GM19468 (cell line): ENCODE data around the gene FBXO39.
"Not testable (repeated sequence)": the region's sequence is repeated elsewhere in the genome, so short reads cannot be mapped to it uniquely, and the experiment has no call there.

Experiments
- ATAC-seq: cut with Tn5 transposase; IDR thresholded peaks from one replicate; pipeline ENCODE4 v1.9.1; 2021; ENCODE audit warnings: mild to moderate bottlenecking, moderate library complexity, moderate number of reproducible peaks; ENCODE audit not compliant: unreplicated experiment; ENCODE audit errors: extremely low read depth

The FBXO39 gene

DNA sequence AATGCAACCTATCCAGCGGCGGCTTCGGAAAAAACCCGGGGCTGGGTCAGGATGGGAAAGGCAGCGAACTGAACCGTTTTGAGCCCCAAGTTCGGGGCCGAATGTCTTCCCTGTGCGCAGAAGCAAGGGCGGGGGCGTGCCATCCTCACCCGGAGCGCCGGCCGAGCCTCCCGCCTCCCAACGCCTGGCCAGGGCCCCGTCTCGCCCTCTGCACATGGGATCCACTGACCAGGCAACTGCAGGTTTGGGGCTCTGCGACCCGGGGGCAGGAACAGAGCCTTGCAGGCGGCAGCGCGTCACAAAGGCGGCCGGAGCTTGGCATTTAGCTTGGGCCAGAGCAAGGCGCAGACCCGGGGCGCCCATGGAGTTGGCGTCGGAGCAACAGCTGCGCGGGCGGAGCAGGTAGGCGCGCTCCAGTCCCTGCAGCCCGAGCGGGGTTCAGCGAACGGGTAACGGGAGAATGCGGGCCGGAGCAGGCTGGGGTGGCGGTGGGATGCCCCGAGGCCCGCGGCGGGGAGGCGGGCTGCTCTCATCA is at the start of gene FBXO39:
TSS of gene FBXO39 (plus strand) at position 345 of the 535 bp plus-strand sequence. CDS start 3,654 bp downstream, outside the sequence.
- no peak for ATAC-seq

DNA sequence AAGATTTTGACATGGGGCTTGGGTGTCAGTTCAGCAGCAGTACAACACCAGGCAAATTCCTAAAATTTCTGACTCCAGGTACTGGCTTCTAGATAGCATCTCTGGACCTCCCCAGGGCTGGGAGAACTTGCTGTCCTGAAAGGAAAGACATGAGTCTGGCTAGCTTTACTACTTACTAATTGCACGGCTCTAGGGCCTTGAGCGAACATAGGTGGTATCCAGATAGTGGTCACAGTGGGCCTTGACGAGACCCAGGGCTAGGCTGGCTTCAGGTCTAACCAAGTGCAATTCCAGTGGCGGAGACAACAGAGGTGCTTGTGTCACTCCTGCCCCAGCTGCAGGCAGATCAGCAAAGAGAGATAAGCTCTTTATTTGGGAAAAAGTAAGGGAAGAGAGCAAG is 46.5 kb upstream of the FBXO39 start:
- ATAC-seq: no peak

DNA sequence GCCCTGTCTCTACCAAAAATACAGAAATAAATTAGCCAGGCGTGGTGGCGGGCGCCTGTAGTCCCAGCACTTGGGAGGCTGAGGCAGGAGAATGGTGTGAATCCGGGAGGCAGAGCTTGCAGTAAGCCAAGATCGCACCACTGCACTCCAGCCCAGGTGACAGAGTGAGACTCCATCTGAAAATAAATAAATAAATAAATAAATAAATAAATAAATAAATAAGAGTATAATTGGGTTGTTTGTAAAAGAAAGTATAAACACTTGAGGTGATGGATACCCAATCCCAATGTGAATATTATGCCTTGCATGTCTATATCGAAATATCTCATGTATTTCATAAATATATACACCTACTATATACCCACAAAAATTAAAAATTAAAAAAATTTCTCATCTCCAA is 29.4 kb upstream of the FBXO39 start:
- ATAC-seq: not testable (repeated sequence)

DNA sequence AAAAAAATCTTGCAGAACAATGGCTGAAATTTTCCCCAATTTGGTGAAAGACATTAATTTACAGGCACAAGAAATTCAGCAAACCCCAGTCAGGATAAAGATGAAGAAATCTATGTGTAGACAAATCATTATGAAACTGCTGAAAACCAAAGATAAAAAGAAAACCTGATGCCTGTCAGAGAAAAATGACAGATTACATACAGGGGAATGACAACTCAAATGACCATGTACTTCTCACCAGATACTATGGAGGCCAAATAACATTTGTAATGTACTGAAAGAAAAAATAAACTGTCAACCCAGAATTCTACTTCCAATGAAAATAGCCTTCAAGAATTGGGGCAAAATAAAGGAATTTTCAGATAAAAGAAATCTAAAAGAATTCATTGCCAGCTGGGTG is 27.4 kb upstream of the FBXO39 start:
- no peak for ATAC-seq

DNA sequence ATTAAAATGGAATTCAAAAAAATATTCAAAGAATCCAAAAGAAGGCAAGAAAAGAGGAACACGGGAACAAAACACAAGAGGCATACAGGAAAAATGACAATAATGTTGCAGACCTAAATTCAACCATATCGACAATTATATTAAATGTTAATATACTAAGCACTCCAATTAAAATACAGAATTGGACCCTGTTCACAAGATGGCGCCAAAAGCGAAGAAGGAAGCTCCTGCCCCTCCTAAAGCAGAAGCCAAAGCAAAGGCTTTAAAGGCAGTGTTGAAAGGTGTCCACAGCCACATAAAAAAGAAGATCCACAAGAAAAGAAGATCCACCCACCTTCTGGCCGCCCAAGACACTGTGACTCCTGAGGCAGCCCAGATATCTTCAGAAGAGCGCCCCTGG is 26.5 kb upstream of the FBXO39 start:
- ATAC-seq: no peak

DNA sequence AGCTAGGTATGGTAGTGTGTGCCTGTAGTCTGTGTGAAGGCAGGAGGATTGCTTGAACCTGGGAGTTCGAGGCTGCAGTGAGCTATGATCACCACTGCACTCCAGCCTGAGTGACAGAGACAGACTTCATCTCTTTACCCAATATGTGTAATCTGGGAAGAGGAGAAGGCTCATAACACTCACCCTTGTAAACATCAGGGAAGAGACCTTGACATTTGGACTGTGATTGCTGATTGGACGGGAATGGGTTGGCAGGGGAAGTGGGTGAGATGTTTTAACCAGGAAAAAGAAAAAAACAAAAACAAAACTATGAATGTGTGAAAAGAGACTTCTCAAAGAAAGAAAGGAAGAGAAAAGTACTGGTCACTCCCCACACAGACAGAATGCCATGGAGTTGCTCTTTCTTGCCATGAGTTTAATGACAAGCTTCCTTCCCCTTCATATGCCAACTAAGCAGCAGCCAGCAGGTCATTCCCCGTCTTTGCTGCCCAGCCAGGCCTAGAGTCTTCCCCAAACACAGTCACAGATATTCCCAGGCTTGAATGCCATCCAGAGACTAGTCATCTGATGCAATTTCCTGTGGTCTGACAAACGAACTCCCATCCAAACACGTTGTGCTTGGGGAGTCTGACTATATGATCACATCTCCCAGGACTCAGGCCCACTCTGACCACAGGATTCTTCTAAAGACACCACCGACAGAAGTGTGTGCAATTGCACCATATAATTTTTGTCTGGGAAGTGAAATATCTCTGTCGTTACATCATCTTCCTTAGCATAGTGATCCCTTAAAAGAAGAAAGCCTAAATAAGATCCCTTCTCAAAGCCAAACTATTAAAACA is 23.7 kb upstream of the FBXO39 start:
- ATAC-seq: no peak

DNA sequence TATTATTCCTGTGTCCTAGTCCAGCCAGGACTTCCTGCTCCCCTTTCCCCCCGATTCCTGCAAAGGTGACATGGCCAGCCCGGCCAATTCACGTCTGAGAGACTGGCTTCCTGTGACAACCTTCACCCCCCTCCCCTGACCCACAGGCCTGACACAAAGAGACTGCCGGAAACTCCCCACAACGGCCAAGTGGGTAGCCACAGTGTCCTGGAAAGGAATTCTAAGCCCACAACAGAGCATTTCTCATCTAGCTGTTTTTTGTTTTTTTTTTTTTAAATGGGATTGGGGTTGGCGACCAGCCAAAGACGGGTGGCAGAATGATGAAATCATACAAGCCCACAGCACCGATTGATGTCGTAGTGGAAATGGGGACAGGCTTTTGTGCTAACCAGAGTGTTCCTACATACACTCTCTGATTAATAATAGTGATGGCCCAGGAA is 23.0 kb upstream of the FBXO39 start:
- no peak for ATAC-seq

DNA sequence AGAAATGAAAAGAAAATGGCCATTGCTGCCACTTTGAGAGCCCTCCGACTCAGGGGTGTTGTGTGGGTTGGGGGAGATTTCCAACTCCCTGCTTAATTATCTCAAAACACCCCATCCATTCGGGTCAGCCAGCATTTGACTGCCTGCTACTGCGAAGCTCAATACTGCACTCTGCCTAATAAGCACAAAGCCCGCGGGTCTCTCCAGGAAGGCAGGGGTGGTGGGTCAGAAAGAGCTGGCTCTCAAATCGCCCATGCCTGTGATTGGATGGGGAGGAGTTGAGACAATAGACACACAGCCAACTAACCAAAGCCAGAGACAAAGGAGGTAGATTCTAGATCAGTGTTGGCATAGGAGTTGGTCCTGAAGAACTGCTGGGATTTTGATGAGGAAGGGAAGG is 22.5 kb upstream of the FBXO39 start:
- ATAC-seq: no peak

DNA sequence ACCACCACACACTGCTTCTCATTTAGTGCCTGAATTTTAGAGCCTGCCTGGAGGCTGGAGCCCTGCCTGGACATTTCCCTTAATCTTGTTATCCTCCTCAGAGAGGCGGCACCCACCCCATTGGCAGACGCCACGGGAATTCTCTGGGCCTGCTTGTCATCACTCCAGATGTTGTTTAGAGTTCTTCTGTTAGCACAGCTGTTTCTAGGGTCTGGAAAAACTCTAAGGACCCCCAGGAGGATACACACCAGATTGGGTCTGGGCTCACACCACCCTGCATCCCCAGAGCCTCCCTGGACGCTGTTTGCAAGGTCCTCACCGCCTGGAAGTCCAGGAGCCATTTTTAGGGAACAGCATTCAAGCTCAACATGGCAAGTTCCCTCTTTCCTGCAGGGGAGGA is 20.7 kb upstream of the FBXO39 start:
- ATAC-seq: no peak

DNA sequence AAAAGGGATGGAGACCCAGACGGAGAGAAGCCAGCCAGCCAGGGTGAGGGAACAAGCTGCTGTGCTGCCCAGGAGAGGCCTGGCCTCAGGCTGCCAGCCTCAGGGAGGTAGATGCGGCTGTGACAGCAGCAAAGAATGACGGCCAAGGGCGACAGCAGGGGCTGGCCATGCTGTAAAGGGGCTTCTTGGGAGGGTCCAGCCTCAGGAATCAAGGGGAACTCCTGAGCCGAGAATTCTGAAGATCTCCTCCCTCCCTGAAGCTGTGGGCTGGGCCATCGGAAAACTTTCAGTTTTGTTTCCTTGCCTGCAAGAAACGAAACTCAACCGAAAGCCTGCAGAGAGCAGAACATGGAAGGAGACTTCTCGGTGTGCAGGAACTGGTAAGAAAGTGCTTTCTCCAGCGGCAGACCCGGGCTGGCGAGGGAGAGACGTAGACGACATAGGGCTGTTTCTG is 20.3 kb upstream of the FBXO39 start, which contains the start of gene XAF1:
TSS of gene XAF1 (plus strand) at position 316 of the 454 bp plus-strand sequence. CDS start at position 349, 33 bp downstream.
- ATAC-seq: peak; percentile 31

DNA sequence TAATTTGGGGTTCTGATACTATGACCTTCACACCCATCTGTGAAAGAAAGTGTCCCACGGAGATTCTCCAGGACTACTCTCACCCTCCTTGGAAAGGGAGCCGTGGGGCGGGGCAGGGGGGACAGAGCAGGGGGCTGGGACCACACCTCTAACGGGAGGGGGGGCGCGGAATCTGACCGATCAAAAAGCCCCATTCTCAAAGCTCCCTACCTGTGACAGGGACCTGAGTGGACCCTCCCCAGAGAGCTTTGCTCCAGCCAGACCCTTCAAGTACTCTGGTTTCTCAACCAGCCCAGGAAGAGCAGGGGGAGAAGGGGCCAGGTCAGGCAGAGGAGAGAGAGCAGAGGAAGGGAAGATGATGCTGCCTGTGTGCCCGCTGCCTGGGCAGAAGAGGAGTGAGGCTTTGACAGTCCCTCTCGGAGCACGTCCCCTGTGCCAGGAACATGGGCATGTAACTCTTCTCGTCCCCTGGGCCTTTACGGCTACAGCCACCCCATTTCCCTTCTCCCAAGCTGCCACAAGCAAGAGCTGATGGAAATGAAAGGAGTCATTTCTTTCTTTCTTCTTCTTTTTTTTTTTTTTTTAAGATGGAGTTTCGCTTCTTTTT is 19.5 kb upstream of the FBXO39 start:
- ATAC-seq: no peak

DNA sequence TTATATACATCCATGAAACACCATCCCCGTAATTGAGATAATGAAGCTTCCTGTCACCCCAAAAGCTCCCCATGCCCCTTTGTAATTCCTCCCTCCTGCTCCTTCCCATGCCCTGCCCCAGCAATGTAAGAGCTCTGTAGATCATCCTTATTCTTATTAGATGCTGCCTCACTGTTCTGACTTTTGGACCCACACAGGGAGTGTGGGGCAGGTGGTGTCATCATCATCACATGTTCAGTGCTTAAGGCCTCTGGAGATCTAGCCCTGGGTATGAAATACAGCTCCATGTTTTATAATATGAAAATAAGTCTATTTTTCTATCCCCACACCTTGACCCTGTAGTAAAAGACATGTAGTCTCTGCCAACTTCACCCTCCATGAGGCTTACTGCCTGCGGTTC is 18.3 kb upstream of the FBXO39 start:
- ATAC-seq: no peak

DNA sequence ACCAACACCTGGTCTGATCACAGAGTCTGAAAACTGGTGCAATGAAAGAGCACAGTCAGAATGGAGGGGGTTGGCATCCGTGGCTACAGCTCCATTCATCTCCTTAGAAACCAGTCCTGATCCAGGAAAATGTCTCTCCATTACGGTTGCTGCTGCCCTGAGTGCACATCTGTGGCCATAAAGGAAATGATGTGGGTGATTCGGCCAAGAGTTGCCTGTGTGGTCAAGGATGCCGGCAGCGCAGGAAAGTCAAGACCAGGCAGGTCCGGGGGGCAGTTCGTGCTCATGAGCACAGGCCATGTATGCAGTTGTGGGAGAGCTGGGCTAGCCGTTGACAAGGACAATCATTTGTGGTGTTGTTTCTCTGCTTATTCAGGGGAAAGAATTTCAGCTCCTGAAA is 14.2 kb upstream of the FBXO39 start:
- no peak for ATAC-seq

DNA sequence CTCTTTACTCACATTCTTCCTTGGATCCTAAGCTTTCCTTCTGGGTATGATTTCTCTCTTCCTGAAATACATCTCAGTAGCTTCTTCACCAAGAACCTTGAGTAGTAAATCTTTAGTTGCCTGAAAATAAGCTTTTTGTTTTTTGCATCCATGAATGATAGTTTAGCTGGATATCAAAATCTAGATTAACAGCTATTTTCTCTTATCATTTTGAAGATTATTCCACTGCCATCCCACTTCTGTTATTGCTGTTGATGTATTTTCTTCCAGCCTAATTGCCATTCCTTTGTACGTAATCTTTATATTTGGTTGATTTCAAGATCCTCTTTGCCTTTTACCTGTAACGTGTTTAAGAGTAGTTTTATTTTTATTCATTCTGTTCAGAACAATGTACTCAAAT is 7.6 kb upstream of the FBXO39 start:
- no peak for ATAC-seq

DNA sequence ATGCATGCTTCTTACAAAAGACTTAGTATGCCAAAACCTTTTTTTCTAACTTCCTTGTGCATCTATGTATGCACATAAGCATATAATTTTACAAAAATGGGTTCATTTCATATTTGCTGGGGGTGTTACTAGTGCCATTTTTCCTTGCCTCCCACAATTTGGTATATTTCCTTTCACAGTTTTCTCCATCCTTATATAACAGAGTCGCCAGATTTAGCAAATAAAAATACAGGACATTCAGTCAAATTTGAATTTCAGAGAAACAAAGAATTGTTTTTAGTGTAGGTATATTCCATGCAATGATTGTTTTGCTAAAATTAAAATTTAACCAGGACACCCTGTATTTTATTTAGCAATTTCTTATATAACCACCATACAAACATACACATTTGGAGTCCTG is 4.0 kb upstream of the FBXO39 start:
- ATAC-seq: no peak

DNA sequence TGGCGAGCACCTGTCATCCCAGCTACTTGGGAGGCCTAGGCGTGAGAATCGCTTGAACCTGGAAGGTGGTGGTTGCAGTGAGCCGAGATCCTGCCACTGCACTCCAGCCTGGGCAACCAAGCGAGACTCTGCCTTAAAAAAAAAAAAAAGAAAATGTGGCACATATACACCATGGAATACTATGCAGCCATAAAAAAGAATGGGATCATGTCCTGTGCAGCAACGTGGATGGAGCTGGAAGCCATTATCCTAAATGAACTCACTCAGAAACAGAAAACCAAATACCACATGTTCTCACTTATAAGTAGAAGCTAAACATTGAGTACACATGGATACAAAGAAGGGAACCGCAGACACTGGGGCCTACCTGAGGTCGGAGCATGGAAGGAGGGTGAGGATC is 1.1 kb upstream of the FBXO39 start:
- not testable (repeated sequence) for ATAC-seq

DNA sequence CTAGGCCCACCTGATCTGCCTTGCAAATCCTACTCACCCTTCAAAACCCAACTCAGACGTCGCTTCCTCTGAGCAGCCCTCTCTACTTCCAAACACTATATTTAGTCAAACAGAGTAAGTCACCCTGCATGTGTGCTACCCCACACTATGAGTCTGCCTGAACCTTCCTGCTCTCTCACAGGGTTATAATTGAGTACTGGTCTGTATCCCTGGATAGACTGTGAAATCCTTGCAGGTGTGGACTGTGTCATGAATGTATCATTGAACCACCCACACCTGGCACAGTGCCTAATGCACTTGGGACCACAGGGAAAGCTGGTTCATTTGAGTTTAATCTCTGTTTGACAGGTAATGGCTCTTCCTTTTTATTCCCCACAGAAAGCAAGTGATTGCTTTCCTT is 3.4 kb downstream of the FBXO39 start:
- ATAC-seq: no peak

DNA sequence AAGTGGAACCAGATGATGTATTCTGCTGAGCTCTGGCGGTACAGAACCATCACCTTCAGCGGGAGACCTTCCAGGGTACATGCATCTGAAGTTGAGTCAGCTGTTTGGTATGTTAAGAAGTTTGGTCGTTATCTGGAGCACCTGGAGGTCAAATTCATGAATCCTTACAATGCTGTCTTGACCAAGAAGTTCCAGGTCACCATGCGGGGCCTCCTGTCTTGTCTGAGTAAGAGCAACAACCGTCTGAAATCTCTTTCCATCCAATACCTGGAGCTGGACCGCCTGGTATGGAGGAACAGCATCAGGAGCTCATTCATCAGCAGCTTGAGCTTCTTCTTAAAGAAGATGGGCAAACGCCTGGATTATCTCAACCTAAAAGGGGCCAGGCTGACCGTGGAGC is 4.0 kb downstream of the FBXO39 start:
- ATAC-seq: no peak

DNA sequence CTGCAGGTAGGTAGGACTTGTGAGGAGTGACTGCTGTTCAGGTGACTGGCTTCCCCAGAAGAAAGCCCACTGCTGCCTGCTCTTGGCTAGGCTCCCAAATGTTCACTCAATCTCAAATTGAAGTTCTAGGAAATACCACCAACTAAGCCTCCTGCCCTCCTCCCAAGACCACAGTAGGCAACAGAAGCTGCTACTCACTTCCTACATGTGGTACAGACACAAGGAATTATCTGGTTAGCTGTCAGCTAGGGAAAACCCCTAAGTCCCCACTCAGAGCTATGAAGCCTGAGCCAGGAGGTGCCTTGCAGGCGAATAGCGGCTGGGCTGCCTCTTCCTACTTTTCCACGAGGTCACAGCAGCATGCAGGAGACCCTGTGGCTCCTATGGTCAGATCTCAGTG is 4.9 kb downstream of the FBXO39 start:
- ATAC-seq: no peak

DNA sequence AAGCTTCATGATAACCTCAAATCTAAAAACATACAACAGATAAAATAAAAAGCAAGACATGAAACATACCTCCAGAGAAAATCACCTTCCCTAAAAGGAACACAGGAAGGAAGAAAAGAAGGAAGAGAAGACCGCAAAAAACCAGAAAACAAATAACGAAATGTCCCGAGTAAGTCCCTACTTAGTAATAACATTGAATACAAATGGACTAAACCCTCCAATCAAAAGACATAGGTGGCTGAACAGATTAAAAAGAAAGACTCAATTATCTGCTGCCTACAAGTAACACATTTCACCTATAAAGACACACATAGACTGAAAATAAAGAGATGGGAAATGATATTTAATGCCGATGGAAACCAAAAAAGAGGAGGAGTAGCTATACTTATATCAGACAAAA is 6.2 kb downstream of the FBXO39 start:
- no peak for ATAC-seq

DNA sequence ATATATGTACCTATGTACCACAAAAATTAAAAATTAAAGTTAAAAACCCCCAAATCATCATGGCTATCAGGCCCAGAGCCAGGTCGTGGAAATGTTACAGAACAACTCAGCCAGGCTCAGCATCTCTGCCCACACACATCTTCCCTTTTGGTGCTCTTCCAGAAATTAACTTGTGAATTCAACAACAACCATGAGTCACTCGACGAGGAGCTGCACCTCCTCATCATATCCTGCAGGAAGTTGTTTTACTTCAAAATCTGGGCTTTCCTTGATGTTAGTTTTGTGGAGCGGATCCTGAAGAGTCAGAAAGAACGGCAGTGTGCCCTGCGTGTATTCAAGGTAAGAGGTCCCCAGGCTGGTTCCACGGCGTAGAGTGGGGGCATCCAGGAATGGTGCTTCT is 10.6 kb downstream of the FBXO39 start:
- ATAC-seq: no peak
